Muscle layer of colon (tissue), 2 donors: ENCODE data around the gene CGAS.
"Not testable (repeated sequence)": the region's sequence is repeated elsewhere in the genome, so short reads cannot be mapped to it uniquely, and the experiment has no call there.

Experiments
- H3K27ac ChIP-seq: one replicate; pipeline ENCODE4 v1.7.0; 2013; ENCODE audit warnings: low read depth, mild to moderate bottlenecking, low read length, moderate library complexity
- H3K27me3 ChIP-seq, 2 donors: one replicate each; pipeline ENCODE4 v1.7.0; 2013; ENCODE audit warnings: low read length in 2 of 2, mild to moderate bottlenecking in 2 of 2; ENCODE audit not compliant: insufficient read depth in 2 of 2, control insufficient read depth in 1 of 2
- H3K36me3 ChIP-seq: one replicate; pipeline ENCODE4 v1.7.0; 2013; ENCODE audit warnings: mild to moderate bottlenecking, low read length; ENCODE audit not compliant: insufficient read depth
- H3K4me1 ChIP-seq: one replicate; pipeline ENCODE4 v1.7.0; 2013; ENCODE audit warnings: mild to moderate bottlenecking, low read length; ENCODE audit not compliant: insufficient read depth
- H3K4me3 ChIP-seq, 2 donors: one replicate each; pipeline ENCODE4 v1.7.0; 2013; ENCODE audit warnings: low read length in 2 of 2, low read depth in 1 of 2, mild to moderate bottlenecking in 1 of 2, moderate library complexity in 1 of 2
- H3K9ac ChIP-seq: one replicate; pipeline ENCODE4 v1.7.0; 2013; ENCODE audit warnings: low read length
- H3K9me3 ChIP-seq: one replicate; pipeline ENCODE4 v1.7.0; 2013; ENCODE audit warnings: mild to moderate bottlenecking, low read length
- donor health status: abdominal sarcoma.
- donor health status: Adenocarcinoma of cecum.

CGAS gene

DNA sequence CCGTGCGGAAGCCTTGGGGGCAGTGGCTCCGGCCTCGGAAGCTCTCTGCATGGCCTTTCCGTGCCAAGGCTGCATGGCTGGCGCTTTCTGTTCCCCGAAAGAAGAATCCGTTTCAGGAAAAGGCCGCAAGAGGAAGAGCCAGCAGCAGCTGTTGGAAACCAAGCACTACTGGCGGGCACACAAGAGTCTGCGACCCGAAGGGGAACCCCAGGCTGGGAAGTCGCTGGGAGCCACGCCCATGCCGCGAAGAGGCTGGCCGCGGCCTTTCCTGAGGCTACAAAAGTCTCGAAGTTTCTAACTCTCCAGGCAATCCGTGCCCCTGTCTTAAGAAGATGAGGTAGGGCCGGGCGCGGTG is at the start of gene CGAS:
Gene CGAS (minus strand): TSS at position 191 of the 355 bp plus-strand sequence. CDS start 116 bp downstream, at position 75.
- Histone ChIP-seq H3K9me3 (no peaks in the 10 kb centered on the region), H3K27me3 (no peaks in the 10 kb centered on the region), H3K36me3 (no peaks in the 10 kb centered on the region), H3K27ac (peak within 1 kb of the TSS; percentile 40), H3K4me3 (peak within 1 kb of the TSS; percentile 45 to 76), H3K9ac (peak within 1 kb of the TSS; percentile 28), H3K4me1 (no peaks in the 10 kb centered on the region)

DNA sequence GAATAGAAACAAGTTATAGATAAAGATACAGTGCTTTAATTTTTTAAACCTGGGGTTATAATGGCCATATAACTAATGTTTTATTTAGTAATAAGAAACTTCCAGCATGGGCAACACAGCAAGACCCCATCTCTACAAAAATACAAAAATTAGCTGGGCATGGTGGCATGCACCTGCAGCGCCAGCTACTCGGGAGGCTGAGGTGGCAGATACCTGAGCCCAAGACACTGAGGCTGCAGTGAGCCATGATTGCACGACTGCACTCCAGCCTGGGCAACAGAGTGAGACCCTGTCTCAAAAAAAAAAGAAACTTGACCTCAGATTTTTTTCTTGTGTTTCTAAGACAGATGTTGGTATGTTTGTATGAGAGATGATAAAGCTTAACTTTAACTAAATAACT is 45.8 kb upstream of the CGAS start:
- H3K36me3 ChIP-seq, result peaks cover 36% of the 10 kb centered on the region
- no peaks in the 10 kb centered on the region for H3K9me3 ChIP-seq
- H3K27ac ChIP-seq, result no peak overlapping the region
- no peak overlapping the region for H3K9ac ChIP-seq
- H3K27me3 ChIP-seq, result no peaks in the 10 kb centered on the region
- no peak overlapping the region for H3K4me3 ChIP-seq
- H3K4me1 ChIP-seq, result no peaks in the 10 kb centered on the region

DNA sequence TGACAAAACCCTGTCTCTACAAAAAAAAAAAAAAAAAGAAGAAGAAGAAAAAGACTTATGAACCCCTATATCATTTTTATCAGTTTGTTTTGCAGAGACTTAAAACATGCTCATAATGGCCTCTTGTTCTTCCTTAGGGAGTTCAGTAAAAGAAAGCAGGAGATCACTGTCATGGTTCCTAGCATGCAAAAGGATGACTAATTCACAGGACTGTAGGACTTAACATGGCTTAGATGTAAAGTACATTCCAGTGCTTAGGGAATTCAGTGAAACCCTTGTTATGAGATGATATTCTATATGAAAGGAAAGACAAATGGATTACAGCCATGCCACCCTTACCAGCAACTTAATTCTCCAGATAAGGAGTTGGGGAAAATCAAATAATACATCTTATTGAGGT is 39.3 kb upstream of the CGAS start:
- Histone ChIP-seq H3K4me1 (no peaks in the 10 kb centered on the region), H3K4me3 (no peak overlapping the region), H3K27me3 (no peaks in the 10 kb centered on the region), H3K27ac (no peak overlapping the region), H3K36me3 (peaks cover 21% of the 10 kb centered on the region), H3K9ac (no peak overlapping the region), H3K9me3 (no peaks in the 10 kb centered on the region)

DNA sequence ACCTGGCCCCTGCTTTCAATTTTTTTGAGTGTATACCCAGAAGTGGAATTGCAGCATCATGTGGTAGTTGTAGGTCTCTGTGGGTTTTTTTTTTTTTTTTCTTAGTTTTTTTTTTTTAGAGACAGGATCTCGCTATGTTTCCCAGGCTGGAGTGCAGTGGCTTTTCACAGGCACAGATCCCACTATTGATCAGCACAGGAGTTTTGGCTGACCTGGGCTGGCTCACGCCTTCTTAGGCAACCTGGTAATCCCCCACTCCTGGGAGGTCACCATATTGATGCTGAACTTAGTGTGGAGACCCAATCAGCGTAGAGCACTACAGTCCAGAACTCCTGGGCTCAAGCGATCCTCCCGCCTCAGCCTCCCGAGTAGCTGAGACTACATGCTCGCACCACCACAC is 35.4 kb upstream of the CGAS start:
- Histone ChIP-seq H3K27ac (no peak overlapping the region), H3K4me3 (no peak overlapping the region), H3K9me3 (no peaks in the 10 kb centered on the region), H3K9ac (no peak overlapping the region), H3K36me3 (peaks cover 47% of the 10 kb centered on the region), H3K4me1 (no peaks in the 10 kb centered on the region), H3K27me3 (no peaks in the 10 kb centered on the region)

DNA sequence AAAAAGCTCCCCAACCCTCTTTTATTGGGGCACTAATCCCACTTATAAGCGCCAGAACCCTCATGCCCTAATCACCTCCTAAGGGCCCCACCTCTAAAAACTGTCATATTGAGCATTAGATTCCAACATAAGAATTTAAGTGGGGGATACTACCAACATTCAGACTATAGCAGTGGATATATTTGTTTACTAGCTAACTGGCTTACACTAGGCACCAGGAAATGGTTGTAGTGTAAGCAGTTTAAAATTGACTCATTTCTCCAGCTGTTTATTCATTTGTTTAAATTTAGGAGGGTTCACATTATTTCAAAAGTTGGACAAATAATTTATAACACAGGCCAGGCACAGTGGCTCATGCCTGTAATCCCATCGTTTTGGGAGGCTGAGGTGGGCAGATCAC is 32.3 kb upstream of the CGAS start:
- Histone ChIP-seq H3K4me3 (no peak overlapping the region), H3K4me1 (no peaks in the 10 kb centered on the region), H3K27me3 (no peaks in the 10 kb centered on the region), H3K27ac (no peak overlapping the region), H3K36me3 (peaks cover 68% of the 10 kb centered on the region), H3K9ac (no peak overlapping the region), H3K9me3 (no peaks in the 10 kb centered on the region)

DNA sequence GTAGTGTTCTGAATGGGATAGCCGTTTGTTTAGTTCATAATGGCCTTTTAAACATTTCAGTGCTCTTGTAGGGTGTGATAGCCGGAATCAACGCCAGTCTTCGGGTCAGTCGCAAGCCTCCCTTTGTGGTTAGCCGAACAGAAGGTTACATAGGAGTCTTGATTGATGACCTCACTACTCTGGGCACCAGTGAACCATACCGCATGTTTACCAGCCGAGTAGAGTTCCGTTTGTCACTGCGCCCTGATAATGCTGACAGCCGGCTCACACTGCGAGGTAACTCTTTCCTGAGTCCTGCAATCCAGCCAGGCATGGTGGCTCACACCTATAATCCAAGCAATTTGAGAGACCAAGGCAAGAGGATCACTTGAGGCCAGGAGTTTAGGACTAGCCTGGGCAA is 29.9 kb upstream of the CGAS start:
- no peak overlapping the region for H3K27ac ChIP-seq
- H3K36me3 ChIP-seq, result peaks cover 63% of the 10 kb centered on the region
- H3K27me3 ChIP-seq, result no peaks in the 10 kb centered on the region
- H3K4me3 ChIP-seq, result no peak overlapping the region
- no peak overlapping the region for H3K9ac ChIP-seq
- no peaks in the 10 kb centered on the region for H3K4me1 ChIP-seq
- H3K9me3 ChIP-seq, result no peaks in the 10 kb centered on the region

DNA sequence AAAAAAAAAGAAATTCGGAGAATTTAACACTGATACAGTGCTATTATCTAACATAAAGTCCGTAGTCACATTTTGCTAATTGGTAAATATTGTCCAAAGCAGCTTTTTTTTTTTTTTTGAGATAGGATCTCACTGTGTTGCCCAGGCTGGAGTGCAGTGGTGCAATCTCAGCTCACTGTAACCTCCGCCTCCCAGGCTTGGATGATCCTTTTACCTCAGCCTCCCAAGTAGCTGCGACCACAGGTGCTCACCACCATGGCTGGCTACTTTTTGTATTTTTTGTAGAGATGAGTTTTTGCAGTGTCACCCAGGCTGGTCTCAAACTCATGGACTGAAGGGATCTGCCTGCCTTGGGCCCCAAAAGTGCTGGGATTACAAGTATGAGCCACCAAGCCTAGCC is 25.3 kb upstream of the CGAS start:
- Histone ChIP-seq H3K36me3 (peaks cover 60% of the 10 kb centered on the region), H3K27ac (no peak overlapping the region), H3K9me3 (no peaks in the 10 kb centered on the region)

DNA sequence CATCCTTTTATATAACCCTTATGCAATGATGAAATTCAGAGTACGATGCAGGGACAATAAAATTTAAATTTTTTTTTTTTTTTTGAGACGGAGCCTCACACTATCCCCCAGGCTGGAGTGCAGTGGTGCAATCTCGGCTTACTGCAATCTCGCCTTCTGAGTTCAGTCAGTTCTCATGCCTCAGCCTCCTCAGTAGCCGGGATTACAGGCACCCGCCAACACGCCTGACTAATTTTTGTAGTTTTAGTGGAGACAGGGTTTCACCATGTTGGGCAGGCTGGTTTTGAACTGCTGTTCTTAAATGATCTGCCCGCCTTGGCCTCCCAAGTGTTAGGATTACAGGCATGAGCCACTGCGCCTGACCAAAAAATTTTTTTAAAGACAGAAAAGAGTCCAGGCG is 24.6 kb upstream of the CGAS start:
- no peaks in the 10 kb centered on the region for H3K4me1 ChIP-seq
- H3K9me3 ChIP-seq, result no peaks in the 10 kb centered on the region
- H3K4me3 ChIP-seq, result no peak overlapping the region
- H3K27ac ChIP-seq, result no peak overlapping the region
- no peaks in the 10 kb centered on the region for H3K27me3 ChIP-seq
- H3K9ac ChIP-seq, result no peak overlapping the region
- peaks cover 54% of the 10 kb centered on the region for H3K36me3 ChIP-seq

More for the DNA sequence above, 25.3 kb upstream of the CGAS start:
- no peaks in the 10 kb centered on the region for H3K4me1 ChIP-seq
- H3K4me3 ChIP-seq, result no peak overlapping the region
- H3K27me3 ChIP-seq, result no peaks in the 10 kb centered on the region
- H3K9ac ChIP-seq, result no peak overlapping the region

DNA sequence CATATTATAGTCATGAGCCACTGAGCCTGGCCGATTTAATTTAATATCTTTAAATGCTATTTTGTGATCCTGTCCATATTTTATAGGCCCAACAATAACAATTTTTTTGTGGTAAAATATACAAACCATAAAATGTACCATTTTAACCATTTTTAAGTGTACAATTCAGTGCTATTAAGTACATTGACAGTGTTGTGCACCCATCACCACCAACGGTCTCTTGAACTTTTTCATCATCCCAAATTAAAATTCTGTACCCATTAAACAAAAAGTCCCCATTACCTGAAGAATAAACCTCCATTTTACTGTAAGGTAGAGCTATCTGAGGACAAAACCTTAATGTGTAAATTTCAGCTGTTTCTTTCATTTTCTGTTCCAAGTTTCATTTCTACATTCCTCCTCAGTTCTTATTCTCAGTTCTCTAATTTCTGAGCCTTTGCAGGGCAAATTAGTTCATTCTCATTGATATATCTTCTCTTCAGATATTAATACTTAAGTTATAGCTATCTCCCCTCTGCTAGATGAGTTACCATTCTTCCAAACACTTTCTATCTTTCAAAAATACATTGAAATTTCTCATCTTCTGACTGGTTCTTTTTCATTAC is 19.7 kb upstream of the CGAS start:
- H3K36me3 ChIP-seq, result peaks cover 44% of the 10 kb centered on the region
- no peak overlapping the region for H3K4me3 ChIP-seq
- H3K9ac ChIP-seq, result no peak overlapping the region
- H3K27me3 ChIP-seq, result no peaks in the 10 kb centered on the region
- no peaks in the 10 kb centered on the region for H3K9me3 ChIP-seq
- no peak overlapping the region for H3K27ac ChIP-seq
- no peaks in the 10 kb centered on the region for H3K4me1 ChIP-seq

DNA sequence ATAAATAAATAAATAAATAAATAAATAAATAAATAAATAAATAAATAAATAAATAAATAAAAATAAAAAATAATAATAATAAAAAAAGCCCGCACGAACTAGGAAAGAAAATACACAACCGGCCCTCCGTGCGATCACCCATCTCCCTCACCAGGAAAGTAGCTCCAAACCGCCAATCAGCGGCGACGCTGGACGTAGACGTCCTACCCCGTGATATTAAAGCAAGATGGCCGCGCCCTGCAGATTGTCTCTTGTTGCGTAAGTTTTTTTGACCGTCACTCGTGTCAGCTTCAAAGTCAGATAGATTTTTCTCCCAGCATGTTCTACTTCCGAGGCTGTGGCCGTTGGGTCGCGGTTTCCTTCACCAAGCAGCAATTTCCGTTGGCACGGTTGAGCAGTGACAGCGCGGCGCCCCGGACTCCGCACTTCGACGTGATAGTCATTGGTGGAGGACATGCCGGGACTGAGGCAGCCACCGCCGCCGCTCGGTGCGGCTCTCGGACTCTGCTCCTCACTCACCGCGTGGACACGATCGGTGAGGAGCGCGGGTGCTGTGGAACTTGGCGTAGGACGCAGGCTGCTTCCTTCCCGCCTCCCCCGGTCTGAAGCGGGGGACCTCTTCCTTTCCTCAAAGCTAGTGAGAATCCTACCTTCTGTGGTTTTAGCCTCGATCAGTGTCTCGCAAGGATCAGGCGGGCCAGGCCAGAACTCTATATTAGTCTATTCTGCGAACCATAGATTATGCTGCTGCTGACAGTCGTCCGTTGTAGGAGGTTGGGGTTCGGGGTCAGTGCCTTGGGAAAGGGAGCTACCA is 9.6 kb upstream of the CGAS start, which contains the start of gene MTO1:
Gene MTO1 (plus strand): TSS at position 201 of the 814 bp plus-strand sequence. CDS start 118 bp downstream, at position 319.
- peak within 1 kb of the TSS; percentile 98 for H3K9ac ChIP-seq
- no peaks in the 10 kb centered on the region for H3K9me3 ChIP-seq
- H3K27ac ChIP-seq, result peak within 1 kb of the TSS; percentile 93
- peaks cover 7% of the 10 kb centered on the region for H3K36me3 ChIP-seq
- peak within 1 kb of the TSS; percentile 66 to 100 for H3K4me3 ChIP-seq
- peaks cover 11% of the 10 kb centered on the region for H3K4me1 ChIP-seq
- H3K27me3 ChIP-seq, result no peaks in the 10 kb centered on the region

DNA sequence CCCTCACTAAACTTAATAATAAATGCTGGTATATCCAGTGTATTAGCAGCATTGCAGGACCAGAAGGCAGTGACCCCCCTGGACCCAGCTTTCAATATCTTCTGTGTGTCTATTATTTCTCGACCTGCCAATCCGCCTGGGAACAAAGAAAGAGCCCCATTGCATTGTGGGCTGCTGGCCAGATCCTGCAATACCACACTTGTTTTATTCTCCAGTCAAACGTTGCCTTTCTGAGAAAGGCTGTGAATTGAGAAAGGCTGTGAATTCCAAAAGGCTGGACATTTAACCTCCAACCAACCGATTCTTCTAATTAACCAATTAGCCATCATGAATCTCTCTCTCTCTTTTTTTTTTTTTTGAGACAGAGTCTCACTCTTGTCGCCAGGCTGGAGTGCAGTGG is 8.0 kb upstream of the CGAS start:
- Histone ChIP-seq H3K4me1 (peaks cover 11% of the 10 kb centered on the region), H3K9ac (no peak overlapping the region), H3K27ac (no peak overlapping the region), H3K36me3 (no peaks in the 10 kb centered on the region), H3K4me3 (no peak overlapping the region), H3K9me3 (no peaks in the 10 kb centered on the region), H3K27me3 (no peaks in the 10 kb centered on the region)

DNA sequence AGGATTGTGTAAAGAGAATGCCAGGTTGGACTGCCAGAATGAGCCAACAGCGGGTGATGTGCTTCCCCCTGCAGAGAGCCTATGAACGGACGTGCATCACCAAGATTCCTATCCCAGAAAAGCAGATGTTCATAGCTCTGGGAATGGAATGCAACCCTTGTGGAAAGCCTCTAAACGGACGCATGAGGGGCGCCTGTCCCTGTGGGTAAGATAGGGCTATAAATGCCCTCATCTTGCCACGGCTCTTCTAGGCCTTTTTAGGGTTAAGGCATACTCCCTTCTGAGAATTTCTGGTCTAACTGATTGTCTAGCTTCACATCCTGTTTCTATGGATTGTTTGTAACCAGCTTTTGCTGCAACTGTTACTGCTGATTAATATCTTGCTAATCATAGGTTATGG is 7.4 kb upstream of the CGAS start:
- not testable (repeated sequence) for H3K4me3 ChIP-seq, H3K27ac ChIP-seq, H3K9me3 ChIP-seq, H3K9ac ChIP-seq, H3K27me3 ChIP-seq, H3K36me3 ChIP-seq
- peaks cover 11% of the 10 kb centered on the region for H3K4me1 ChIP-seq
